GM21526 (cell line): ENCODE results near the gene DARS1.
"Not testable (repeated sequence)": the region's sequence is repeated elsewhere in the genome, so short reads cannot be mapped to it uniquely, and the experiment has no call there.

ENCODE experiments used
- ATAC-seq: cut with Tn5 transposase; IDR thresholded peaks from one replicate; pipeline ENCODE4 v1.9.1; 2021; ENCODE audit warnings: moderate library complexity; ENCODE audit not compliant: unreplicated experiment, low FRiP score

DARS1 gene

GRCh38 chr2:135986507-135986906, 1.1 kb upstream of the DARS1 start:
- ATAC-seq: no peak

DNA sequence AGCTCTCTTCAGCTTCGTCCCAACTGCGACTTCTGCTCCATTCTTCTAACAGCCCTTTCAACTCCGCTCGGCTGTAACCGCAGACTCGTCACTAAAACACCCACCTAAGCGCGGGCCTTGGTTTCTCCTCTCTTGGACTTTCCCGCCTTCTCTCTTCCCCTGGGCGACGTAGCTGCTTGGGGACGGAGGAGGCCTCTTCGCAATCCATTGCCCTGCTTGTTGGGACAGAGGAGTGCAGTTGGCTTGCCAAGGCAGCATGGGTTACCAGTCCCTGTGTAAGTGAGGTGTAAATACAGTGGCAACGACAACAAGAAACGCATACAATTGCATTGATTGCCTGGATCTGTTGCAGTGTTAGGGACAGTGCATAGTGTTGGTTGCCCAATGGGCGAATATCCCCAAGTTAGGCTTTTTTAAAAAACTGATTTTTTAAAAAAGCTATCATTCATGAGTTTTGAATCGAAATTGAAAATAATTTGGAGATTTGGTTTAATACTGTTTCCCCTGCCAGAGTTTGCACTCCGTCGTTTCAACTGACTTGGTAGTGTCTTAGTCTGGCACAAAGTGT, 484 bp upstream of the DARS1 start:
- ATAC-seq: peak; percentile 49

- peak; percentile 30 for ATAC-seq
Observed at GRCh38 chr2:135984199-135985017, 1.0 kb downstream of the DARS1 start.

DNA sequence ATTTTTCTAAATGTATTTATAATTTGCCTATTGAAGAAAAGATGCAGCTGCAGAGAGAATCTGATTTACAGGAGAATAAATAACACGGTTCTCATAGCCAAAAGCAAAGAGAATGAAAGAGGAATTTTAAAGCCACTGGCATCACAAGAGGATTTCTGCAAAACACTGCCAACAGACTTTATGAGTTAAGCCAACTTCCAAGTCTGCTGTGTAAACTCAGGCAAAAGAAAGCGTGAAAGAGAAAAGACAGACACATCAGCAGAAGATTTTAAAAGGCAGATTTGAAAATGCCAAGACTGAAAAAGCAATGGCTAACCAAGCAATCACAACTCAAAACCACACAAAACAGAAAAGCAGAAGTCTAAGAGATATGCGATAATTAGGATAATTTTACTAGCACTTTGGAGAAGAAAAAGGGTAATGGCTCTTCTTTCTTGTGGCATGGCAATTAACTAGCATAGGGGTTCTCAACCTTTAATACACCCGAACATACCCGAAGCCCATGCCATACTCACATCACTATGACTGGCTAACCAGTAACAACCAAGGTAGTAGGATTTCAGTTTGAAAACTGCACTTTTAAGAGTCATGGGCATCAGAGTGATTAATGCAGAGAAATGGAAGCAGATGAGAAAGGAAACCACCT, 4.9 kb downstream of the DARS1 start:
- ATAC-seq: no peak

DNA sequence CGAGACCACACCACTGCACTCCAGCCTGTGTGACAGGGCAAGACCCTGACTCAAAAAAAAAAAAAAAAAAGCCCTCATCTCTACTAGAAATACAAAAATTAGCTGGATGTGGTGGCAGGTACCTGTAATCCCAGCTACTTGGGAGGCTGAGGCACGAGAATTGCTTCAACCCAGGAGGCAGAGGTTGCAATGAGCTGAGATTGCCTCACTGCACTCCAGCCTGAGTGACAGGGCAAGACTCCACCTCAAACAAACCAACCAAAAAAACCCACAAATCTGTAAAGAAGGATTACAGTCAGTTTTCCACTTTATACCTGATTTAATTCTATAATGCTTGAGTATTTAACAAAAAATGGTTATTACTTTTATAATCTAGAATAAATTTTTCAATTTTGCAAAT, 9.7 kb downstream of the DARS1 start:
- no peak for ATAC-seq

DNA sequence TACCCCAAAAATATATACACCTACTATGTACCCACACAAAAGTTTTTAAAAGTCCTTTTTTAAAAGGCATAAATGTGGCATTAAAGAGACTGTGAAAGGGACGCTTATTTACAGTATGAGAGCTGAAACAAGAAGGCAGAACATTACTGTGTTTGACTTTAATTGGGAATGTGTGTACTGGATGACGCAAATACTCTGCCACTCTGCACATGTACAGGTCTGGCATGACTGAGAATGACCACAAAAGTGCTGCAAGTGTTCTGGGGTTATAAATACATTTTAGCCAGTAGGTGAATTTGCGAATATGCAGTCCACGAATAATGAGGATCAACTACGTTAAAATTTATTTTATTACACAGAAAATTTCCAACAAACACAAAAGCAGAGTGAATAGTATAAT, 11.4 kb downstream of the DARS1 start:
- no peak for ATAC-seq

GRCh38 chr2:135969655-135970387, 15.6 kb downstream of the DARS1 start:
- ATAC-seq: no peak

- ATAC-seq: no peak
Observed at GRCh38 chr2:135965756-135966155, 19.7 kb downstream of the DARS1 start.

DNA sequence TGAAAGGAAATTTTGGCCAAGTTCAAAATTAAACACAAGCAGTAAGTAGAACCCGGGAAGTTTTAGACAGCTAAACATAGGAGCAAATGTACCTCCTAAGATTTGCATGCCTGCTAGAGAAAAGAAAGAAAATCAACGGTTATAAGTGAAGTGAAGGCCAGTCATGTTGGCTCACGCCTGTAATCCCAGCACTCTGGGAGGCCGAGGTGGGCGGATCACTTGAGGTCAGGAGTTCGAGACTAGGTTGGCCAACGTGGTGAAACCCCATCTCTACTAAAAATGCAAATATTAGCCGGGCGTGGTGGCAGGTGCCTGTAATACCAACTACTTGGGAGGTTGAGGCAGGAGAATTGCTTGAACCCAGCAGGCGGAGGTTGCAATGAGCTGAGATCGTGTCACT, 21.0 kb downstream of the DARS1 start:
- not testable (repeated sequence) for ATAC-seq

DNA sequence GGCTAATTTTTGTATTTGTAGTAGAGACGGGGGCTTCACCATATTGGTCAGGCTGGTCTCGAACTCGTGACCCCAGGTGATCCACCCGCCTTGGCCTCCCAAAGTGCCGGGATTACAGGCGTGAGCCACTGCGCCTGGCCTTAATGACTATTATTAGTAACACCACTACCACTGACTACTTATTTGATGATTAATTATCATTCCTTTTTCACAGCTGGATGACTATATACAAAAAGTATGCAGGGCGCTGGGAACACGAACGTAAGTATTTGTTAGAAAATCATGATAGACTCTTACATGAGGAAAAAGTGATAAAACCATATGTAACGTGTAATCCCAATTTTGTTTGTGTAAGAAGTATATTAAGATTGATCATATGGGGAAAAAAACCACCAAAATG, 21.6 kb downstream of the DARS1 start:
- no peak for ATAC-seq

- peak; percentile 55 for ATAC-seq
Observed at GRCh38 chr2:135962366-135963123, 22.9 kb downstream of the DARS1 start.

DNA sequence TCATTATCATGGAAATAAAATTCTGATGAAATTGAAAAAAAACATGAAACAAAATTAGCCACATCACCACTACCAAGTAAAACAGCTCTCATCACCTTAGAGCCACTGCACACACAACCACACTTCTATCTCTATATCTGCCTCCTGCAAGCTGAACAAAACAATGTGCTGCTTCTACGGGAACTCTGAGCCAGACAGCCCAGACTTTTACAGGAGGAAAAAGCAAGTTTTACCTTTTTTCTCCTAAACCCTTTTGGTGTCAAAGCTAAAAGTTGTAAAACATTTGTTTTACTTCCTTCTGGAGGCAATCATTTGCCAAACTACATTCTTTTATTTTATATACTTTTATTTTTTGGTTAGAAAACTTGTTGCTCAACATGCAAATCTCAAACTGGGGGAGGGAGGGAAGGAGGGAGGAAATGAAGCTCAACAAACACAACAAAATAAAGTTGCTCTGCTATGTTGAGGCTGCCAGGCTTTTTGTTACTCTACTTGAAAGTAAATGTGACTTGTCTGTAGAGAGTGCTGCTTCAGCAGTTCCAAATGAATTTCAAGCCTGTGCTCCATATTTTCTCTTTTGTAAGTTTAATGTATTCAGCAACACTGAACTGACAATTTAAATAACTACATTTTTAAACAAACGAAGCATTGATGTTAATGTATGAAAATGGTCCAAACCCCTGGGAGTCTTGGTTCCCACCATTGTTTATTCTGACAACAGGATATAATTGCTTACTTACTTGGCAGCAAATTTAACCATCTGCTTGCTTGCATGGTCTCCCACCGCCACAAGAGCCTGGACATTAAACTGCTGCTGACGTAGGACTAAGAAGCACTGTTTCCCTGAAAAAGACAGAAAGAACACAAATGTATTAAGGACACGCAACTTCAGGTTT, 24.5 kb downstream of the DARS1 start:
- no peak for ATAC-seq

GRCh38 chr2:135960150-135960549, 25.3 kb downstream of the DARS1 start:
- ATAC-seq: no peak

GRCh38 chr2:135958927-135959326, 26.5 kb downstream of the DARS1 start:
- not testable (repeated sequence) for ATAC-seq

GRCh38 chr2:135954020-135954601, 31.3 kb downstream of the DARS1 start:
- ATAC-seq: no peak

DNA sequence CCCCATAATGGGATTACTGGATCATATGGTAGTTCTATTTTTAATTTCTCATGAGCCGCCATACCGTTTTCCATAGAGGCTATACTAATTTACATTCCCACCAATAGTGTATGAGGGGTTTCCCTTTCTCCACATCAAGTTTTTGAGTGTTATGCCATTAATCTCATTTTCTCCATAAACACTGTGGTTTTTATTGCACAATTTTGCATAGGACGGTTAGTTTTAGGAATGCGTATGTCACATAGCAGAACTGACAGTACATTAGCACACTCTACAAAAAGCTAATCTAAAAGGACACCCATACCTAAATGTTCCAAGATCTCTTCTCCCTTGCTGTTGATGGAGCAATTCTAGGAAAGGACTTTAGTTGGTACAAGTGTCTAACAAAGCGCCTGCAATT, 32.5 kb downstream of the DARS1 start:
- no peak for ATAC-seq

DNA sequence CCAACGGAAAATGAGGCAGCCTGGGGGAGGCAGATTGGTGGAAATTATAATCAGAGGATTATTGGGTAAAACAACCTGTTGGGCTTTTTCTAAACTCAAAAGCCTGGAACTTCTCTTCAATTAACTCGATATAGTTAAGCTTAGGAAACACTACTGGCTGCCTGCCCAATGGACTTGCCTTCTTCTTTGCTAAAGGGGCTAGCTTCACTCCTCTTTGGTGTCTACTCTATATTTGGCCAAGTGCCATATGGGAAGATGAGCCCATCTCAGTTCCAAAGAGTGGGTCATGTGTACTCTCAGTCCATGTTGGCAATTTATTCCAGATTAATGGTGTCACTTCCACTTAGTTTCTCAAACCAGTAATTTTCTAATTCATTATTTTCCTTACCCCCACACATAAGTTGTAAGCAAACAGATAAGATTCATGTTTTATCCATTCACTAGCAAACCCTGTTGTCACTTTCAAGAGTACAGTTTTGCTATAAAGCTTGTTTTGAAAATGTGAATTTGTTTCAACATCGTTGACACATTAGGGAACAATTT, 34.3 kb downstream of the DARS1 start:
- no peak for ATAC-seq

GRCh38 chr2:135949451-135950234, 35.8 kb downstream of the DARS1 start:
- ATAC-seq: no peak
